Activated T-cell treated with anti-CD3 and anti-CD28 coated beads, Interleukin-2, amount 50 U/mL, for 48 hours (primary cell): ENCODE measurements around the gene BCAS1.

Source experiments
- DNase-seq, 2 experiments: peaks; one replicate each; pipeline ENCODE4 v3.0.0-alpha.2; 2020

Gene BCAS1

GRCh38 chr20:54076259-54076658, 5.9 kb upstream of the BCAS1 start:
- no peak for DNase-seq

GRCh38 chr20:54075322-54075721, 4.9 kb upstream of the BCAS1 start:
- DNase-seq = no peak

GRCh38 chr20:54074511-54074910, 4.1 kb upstream of the BCAS1 start:
- no peak for DNase-seq

GRCh38 chr20:54073288-54073687, 2.9 kb upstream of the BCAS1 start:
- no peak for DNase-seq

GRCh38 chr20:54069501-54069971, 858 bp downstream of the BCAS1 start:
- no peak for DNase-seq

GRCh38 chr20:54068966-54069365, 1.4 kb downstream of the BCAS1 start:
- DNase-seq = no peak

- DNase-seq = no peak
Observed at GRCh38 chr20:54068495-54068894, 1.9 kb downstream of the BCAS1 start.

- DNase-seq = no peak
Observed at GRCh38 chr20:54067606-54068174, 2.7 kb downstream of the BCAS1 start.

GRCh38 chr20:54065601-54066038, 4.8 kb downstream of the BCAS1 start:
- DNase-seq = no peak

- DNase-seq = no peak
Observed at GRCh38 chr20:54064939-54065338, 5.5 kb downstream of the BCAS1 start.

- DNase-seq = peak in 1 of 2 experiments; percentile 24
Observed at GRCh38 chr20:54063992-54064676, 6.3 kb downstream of the BCAS1 start.

- DNase-seq = no peak
Observed at GRCh38 chr20:54063580-54063979, 6.8 kb downstream of the BCAS1 start.

GRCh38 chr20:54062812-54063280, 7.5 kb downstream of the BCAS1 start:
- no peak for DNase-seq

GRCh38 chr20:54061101-54061881, 9.1 kb downstream of the BCAS1 start:
- no peak for DNase-seq

- DNase-seq = no peak
Observed at GRCh38 chr20:54059691-54060364, 10.6 kb downstream of the BCAS1 start.

- DNase-seq = no peak
Observed at GRCh38 chr20:54058420-54059139, 11.8 kb downstream of the BCAS1 start.

- DNase-seq = no peak
Observed at GRCh38 chr20:54056762-54057639, 13.4 kb downstream of the BCAS1 start.

GRCh38 chr20:54054516-54054915, 15.9 kb downstream of the BCAS1 start:
- DNase-seq = no peak

GRCh38 chr20:54051068-54051467, 19.3 kb downstream of the BCAS1 start:
- DNase-seq = no peak

GRCh38 chr20:54048891-54049545, 21.4 kb downstream of the BCAS1 start:
- DNase-seq = no peak

GRCh38 chr20:54048481-54048880, 21.9 kb downstream of the BCAS1 start:
- no peak for DNase-seq
